H9 (cell line): ENCODE results near the gene OPTC. TPM values are rescaled to one million over a fixed set of nuclear protein-coding genes. Genes with fewer than 3 reads are reported as not detected.

Experiments
- DNase-seq: peaks from one replicate; pipeline ENCODE4 v3.0.0-alpha.2; 2017
- H2AFZ ChIP-seq: one replicate; pipeline ENCODE4 v1.6.1; 2013; ENCODE audit warnings: mild to moderate bottlenecking, low read length, control low read depth, moderate library complexity
- H2AK5ac ChIP-seq: 2 replicates; pipeline ENCODE4 v1.6.1; 2013; ENCODE audit warnings: low read length, control low read depth, mixed read lengths; ENCODE audit not compliant: insufficient read length
- H2BK120ac ChIP-seq: one replicate; pipeline ENCODE4 v1.6.1; 2013; ENCODE audit warnings: low read depth, mild to moderate bottlenecking, low read length, control low read depth, inconsistent platforms; ENCODE audit not compliant: poor library complexity, severe bottlenecking
- H2BK12ac ChIP-seq: 2 replicates; pipeline ENCODE4 v1.6.1; 2013; ENCODE audit warnings: low read length, control low read depth, mixed read lengths, low read depth; ENCODE audit not compliant: insufficient read length
- H2BK15ac ChIP-seq: 2 replicates; pipeline ENCODE4 v1.6.1; 2013; ENCODE audit warnings: low read depth, low read length, control low read depth
- H2BK20ac ChIP-seq: one replicate; pipeline ENCODE4 v1.6.1; 2013; ENCODE audit warnings: low read depth, mild to moderate bottlenecking, low read length, control low read depth, inconsistent platforms; ENCODE audit not compliant: poor library complexity, severe bottlenecking
- H2BK5ac ChIP-seq: 2 replicates; pipeline ENCODE4 v1.6.1; 2013; ENCODE audit warnings: low read length, control low read depth, mixed read lengths; ENCODE audit not compliant: insufficient read length
- H3K14ac ChIP-seq: 2 replicates; pipeline ENCODE4 v1.6.1; 2013; ENCODE audit warnings: low read length, control low read depth; ENCODE audit not compliant: insufficient read depth
- H3K18ac ChIP-seq: 2 replicates; pipeline ENCODE4 v1.6.1; 2013; ENCODE audit warnings: low read depth, mild to moderate bottlenecking, mixed read lengths, low read length, control low read depth; ENCODE audit not compliant: insufficient read length
- H3K23ac ChIP-seq: 2 replicates; pipeline ENCODE4 v1.6.1; 2013; ENCODE audit warnings: low read length, control low read depth, mixed read lengths, low read depth; ENCODE audit not compliant: insufficient read length
- H3K23me2 ChIP-seq: 2 replicates; pipeline ENCODE4 v1.6.1; 2013; ENCODE audit warnings: low read depth, mild to moderate bottlenecking, mixed read lengths, low read length, control low read depth; ENCODE audit not compliant: insufficient read length, poor library complexity, severe bottlenecking
- H3K27ac ChIP-seq: 2 replicates; pipeline ENCODE4 v1.5.1; 2013; ENCODE audit warnings: low read length, control low read depth, mixed read lengths, low read depth; ENCODE audit not compliant: insufficient read length
- H3K27me3 ChIP-seq: 2 replicates; pipeline ENCODE4 v1.6.1; 2013; ENCODE audit warnings: low read length, control low read depth, inconsistent platforms; ENCODE audit not compliant: insufficient read depth
- H3K4ac ChIP-seq: 2 replicates; pipeline ENCODE4 v1.6.1; 2013; ENCODE audit warnings: low read depth, mild to moderate bottlenecking, control low read depth, inconsistent platforms, low read length, moderate library complexity
- H3K4me1 ChIP-seq: 2 replicates; pipeline ENCODE4 v1.6.1; 2013; ENCODE audit warnings: low read length, control low read depth, inconsistent platforms; ENCODE audit not compliant: insufficient read depth
- H3K4me2 ChIP-seq: 2 replicates; pipeline ENCODE4 v1.6.1; 2013; ENCODE audit warnings: low read length, control low read depth, mixed read lengths; ENCODE audit not compliant: insufficient read length, insufficient read depth
- H3K56ac ChIP-seq: 2 replicates; pipeline ENCODE4 v1.6.1; 2013; ENCODE audit warnings: low read depth, mild to moderate bottlenecking, mixed read lengths, low read length, control low read depth; ENCODE audit not compliant: insufficient read length
- H3K79me1 ChIP-seq: 2 replicates; pipeline ENCODE4 v1.6.1; 2013; ENCODE audit warnings: low read depth, mild to moderate bottlenecking, moderate library complexity, low read length, control low read depth, inconsistent platforms; ENCODE audit not compliant: insufficient read depth, poor library complexity, severe bottlenecking
- H3K79me2 ChIP-seq: 2 replicates; pipeline ENCODE4 v1.6.1; 2013; ENCODE audit warnings: low read length, control low read depth, inconsistent platforms; ENCODE audit not compliant: insufficient read depth
- H3K9ac ChIP-seq: 2 replicates; pipeline ENCODE4 v1.6.1; 2013; ENCODE audit warnings: low read length, control low read depth, mixed read lengths; ENCODE audit not compliant: insufficient read length; ENCODE audit errors: extremely low read depth
- H3K9me3 ChIP-seq: one replicate; pipeline ENCODE4 v1.6.1; 2013; ENCODE audit warnings: low read depth, low read length, inconsistent platforms; ENCODE audit not compliant: control insufficient read depth
- H3T11ph ChIP-seq: one replicate; pipeline ENCODE4 v1.6.1; 2013; ENCODE audit warnings: mild to moderate bottlenecking, low read length, control low read depth, inconsistent platforms
- H4K20me1 ChIP-seq: one replicate; pipeline ENCODE4 v1.6.1; 2013; ENCODE audit not compliant: control insufficient read depth, insufficient read length, insufficient read depth
- H4K5ac ChIP-seq: 2 replicates; pipeline ENCODE4 v1.6.1; 2013; ENCODE audit warnings: low read depth, mild to moderate bottlenecking, mixed read lengths, low read length, control low read depth; ENCODE audit not compliant: insufficient read length
- H4K8ac ChIP-seq: replicated peaks from 2 replicates; pipeline ENCODE4 v1.6.1; 2013; ENCODE audit warnings: low read length, control low read depth, mixed read lengths, low read depth; ENCODE audit not compliant: insufficient read length
- H4K91ac ChIP-seq: 2 replicates; pipeline ENCODE4 v1.6.1; 2013; ENCODE audit warnings: low read depth, mild to moderate bottlenecking, moderate library complexity, mixed read lengths, low read length, control low read depth; ENCODE audit not compliant: insufficient read length
- H3K27ac Mint-ChIP-seq, 3 experiments: 2 replicates in 2 of 3; 3 replicates in 1 of 3; pipeline ENCODE4 v1.8.0; 2020 to 2021; ENCODE audit warnings: mixed read lengths in 3 of 3, mild to moderate bottlenecking in 1 of 3, moderate library complexity in 1 of 3
- H3K27me3 Mint-ChIP-seq: 2 replicates; pipeline ENCODE4 v1.8.0; 2021; ENCODE audit warnings: low read depth, mild to moderate bottlenecking, moderate library complexity, mixed read lengths
- H3K36me3 Mint-ChIP-seq, 3 experiments: 2 replicates in 2 of 3; 3 replicates in 1 of 3; pipeline ENCODE4 v1.8.0; 2020 to 2021; ENCODE audit warnings: low read depth in 3 of 3, mixed read lengths in 3 of 3; ENCODE audit not compliant: insufficient read depth in 1 of 3
- H3K4me1 Mint-ChIP-seq, 2 experiments: 2 replicates each; pipeline ENCODE4 v1.8.0; 2020; ENCODE audit warnings: mixed read lengths in 2 of 2
- H3K4me3 Mint-ChIP-seq, 2 experiments: 2 replicates in 1 of 2; 3 replicates in 1 of 2; pipeline ENCODE4 v1.8.0; 2020 to 2021; ENCODE audit warnings: mild to moderate bottlenecking in 2 of 2, mixed read lengths in 2 of 2, moderate library complexity in 1 of 2
- H3K9me3 Mint-ChIP-seq, 2 experiments: 2 replicates in 1 of 2; 3 replicates in 1 of 2; pipeline ENCODE4 v1.8.0; 2020; ENCODE audit warnings: mild to moderate bottlenecking in 2 of 2, mixed read lengths in 2 of 2, moderate library complexity in 1 of 2
- CTCF ChIP-seq: fragments of 200-600 bp; sonication (generic); conservative IDR thresholded peaks from 3 replicates; pipeline ENCODE4 v1.8.0; 2021; ENCODE audit warnings: antibody characterized with exemption, mild to moderate bottlenecking
- WGBS: extraction: QIAGEN DNeasy Blood & Tissue Kit; methylation state at CpG from one replicate; pipeline ENCODE4 v1.1.7; 2013; ENCODE audit warnings: missing lambda C conversion rate, low lambda C conversion rate, mixed read lengths; ENCODE audit not compliant: insufficient read length; ENCODE audit errors: extremely low coverage; 5-methylcytosine and 5-hydroxymethylcytosine counted together
- total RNA-seq: library from RNA; stranded (reverse); gene quantifications from 2 replicates; pipeline ENCODE4 v1.2.1, GENCODE V29; 2021

The OPTC gene
- total RNA-seq, 1 experiment from 2014 or later = 1.1 TPM

- Histone ChIP-seq H3K14ac (no peak overlapping the region), H2BK12ac (no peak overlapping the region), H2AFZ (peak overlapping the region; percentile 71), H2BK15ac (no peak overlapping the region), H3K18ac (no peak overlapping the region), H4K8ac (no peak overlapping the region), H3K4me1 (no peaks in the 10 kb centered on the region), H3K79me1 (no peaks in the 10 kb centered on the region), H3K23me2 (no peaks in the 10 kb centered on the region), H3K9ac (no peak overlapping the region), H3K23ac (no peak overlapping the region), H3K9me3 (no peaks in the 10 kb centered on the region), H4K91ac (no peak overlapping the region), H4K5ac (no peak overlapping the region), H3T11ph (no peak overlapping the region), H2BK120ac (no peak overlapping the region), H2AK5ac (no peak overlapping the region), H3K4ac (no peak overlapping the region), H3K27ac (no peak overlapping the region), H2BK20ac (no peak overlapping the region), H3K56ac (no peak overlapping the region), H3K79me2 (no peaks in the 10 kb centered on the region), H3K4me2 (no peak overlapping the region), H4K20me1 (no peaks in the 10 kb centered on the region), H2BK5ac (no peak overlapping the region), H3K27me3 (no peaks in the 10 kb centered on the region)
- Mint-ChIP-seq H3K27me3 (peaks cover 4% of the 10 kb centered on the region), H3K4me1 (peaks cover 7 to 18% of the 10 kb centered on the region in 2 experiments), H3K9me3 (no peaks in the 10 kb centered on the region; a peak in 1 of 5 replicates), H3K36me3 (no peaks in the 10 kb centered on the region), H3K4me3 (no peak overlapping the region), H3K27ac (no peak overlapping the region)
- WGBS = no CpG with 5 or more reads among the region's 4 CpGs
- no peak for TF ChIP-seq CTCF
- no peak for DNase-seq
Measured at GRCh38 chr1:203456577-203456976, 37.4 kb upstream of the OPTC start.
